HG03039 (cell line): ENCODE data around the gene SMLR1.

ENCODE experiments used
- ATAC-seq: cut with Tn5 transposase; IDR thresholded peaks from one replicate; pipeline ENCODE4 v1.9.1; 2021; ENCODE audit warnings: mild to moderate bottlenecking, moderate library complexity; ENCODE audit not compliant: unreplicated experiment

Gene SMLR1

DNA sequence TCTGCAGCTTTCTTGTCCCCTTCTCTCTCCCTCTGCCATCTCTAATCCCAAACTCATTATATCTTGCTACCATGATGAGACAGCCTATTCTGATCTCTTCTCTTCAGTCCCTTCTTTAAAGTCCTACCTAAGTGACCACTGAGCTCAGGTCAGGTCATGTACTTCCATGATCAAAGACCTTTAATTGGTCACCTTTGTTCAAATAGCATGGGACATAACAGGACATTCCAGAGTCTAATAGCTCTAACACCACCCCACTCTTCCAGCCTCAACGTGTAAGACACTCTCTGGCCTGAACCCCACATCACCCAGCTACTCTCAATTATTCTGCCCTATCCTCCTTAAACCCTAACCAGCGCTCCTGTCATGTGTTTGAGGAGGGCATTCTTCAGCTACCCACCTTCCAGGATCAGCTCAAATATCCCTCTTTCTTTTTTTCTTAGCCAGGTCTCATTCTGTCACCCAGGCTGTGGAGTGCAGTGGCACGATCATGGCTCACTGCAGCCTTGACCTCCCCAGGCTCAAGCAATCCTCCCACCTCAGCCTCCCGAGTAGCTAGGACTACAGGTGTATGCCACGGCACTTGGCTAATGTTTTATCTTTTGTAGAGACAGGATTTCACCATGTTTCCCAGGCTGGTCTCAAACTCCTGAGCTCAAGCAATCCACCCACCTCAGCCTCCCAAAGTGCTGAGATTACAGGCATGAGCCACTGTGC is 2.1 kb upstream of the SMLR1 start:
- ATAC-seq = no peak

- ATAC-seq = no peak
Observed at GRCh38 chr6:130825772-130826441, 1.3 kb upstream of the SMLR1 start.

GRCh38 chr6:130826442-130827246 is 562 bp upstream of the SMLR1 start:
- no peak for ATAC-seq

- ATAC-seq = no peak
Observed at GRCh38 chr6:130829333-130829910, 2.2 kb downstream of the SMLR1 start.

DNA sequence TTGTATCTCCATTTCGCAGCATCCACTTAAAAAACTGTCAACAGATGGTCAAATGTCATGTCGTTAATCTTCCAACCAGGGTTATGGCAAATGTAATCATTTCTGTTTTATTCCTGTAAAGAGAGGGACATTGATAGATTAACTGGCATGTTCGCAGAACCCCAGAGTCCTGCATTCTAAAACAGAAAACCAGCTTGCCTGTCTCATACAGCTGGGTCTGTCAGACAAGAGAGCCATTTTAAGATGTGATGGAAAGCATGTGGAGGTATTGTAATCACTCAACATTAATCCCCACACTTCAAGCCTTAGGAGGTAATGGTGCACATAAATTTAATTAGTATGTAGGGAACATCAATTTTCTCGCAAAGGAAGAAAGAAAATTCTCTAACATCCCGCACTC is 4.4 kb downstream of the SMLR1 start:
- ATAC-seq = no peak

DNA sequence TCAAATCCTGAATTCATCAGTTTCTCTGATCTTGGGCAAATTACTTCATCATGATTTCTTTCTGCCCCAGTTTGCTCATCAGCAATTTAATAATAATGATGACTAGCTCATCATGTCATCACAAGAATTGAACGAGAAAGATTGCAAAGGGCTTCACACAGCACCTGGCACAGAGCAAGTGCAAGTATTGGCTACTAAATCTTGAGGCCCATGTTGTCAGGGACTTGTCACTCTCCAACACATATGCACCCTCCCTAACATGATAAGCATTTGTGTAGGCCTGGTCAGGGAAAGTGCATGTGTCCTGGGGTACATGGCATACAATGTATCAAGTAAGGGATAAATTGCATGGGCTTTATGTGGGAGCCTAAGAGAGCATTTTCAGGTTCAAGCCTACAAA is 6.4 kb downstream of the SMLR1 start:
- ATAC-seq = no peak

- ATAC-seq = no peak
Observed at GRCh38 chr6:130834482-130835251, 7.5 kb downstream of the SMLR1 start.

GRCh38 chr6:130836055-130836640 is 8.9 kb downstream of the SMLR1 start:
- no peak for ATAC-seq

DNA sequence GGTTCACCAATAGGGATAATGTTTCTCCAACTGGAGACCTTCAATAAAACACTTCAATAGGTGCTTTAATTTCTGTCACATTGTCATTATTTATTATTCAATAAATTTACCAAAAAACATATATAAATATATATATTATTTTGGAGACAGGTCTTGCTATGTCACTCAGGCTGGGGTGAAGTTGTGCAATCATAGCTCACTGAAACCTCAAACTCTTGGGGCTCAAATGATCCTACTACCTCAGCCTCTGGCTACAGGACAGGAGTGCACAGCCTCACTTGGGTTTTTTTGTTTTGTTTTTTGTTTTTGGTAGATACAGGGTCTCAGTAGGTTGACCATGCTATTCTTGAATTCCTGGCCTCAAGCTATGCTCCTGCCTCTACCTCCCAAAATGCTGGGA is 9.9 kb downstream of the SMLR1 start:
- ATAC-seq = no peak

DNA sequence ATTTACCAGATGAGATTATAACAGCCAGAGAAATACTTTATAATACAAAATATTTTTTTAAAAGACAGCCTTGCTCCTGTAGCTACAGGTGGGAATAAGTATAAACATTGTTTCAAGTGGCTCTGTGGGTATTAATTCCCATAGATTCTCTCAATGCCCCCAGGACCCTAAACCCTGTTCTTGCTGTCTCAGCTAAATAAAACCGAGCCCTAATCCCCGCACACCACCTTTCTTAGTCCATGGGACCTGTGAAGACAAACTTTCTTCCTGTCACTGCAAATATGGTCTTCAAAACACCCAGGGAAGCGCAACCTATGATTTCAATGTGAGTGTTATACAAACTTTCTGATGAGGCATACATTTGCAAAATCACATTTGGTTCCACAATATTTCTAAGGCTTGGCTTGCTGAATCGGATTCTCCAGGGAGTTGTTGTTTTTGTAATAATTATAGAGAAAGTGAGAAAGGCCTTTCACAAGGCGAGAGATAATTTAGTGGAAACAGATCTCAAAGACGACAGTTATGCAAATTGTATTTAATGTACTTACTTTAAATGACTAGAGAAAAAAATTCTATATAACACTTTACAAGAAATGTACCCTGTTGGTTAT is 11.1 kb downstream of the SMLR1 start:
- ATAC-seq = no peak

- ATAC-seq = no peak
Observed at GRCh38 chr6:130838951-130839350, 11.7 kb downstream of the SMLR1 start.

GRCh38 chr6:130839379-130839778 is 12.2 kb downstream of the SMLR1 start:
- no peak for ATAC-seq

GRCh38 chr6:130840050-130840449 is 12.8 kb downstream of the SMLR1 start:
- no peak for ATAC-seq

DNA sequence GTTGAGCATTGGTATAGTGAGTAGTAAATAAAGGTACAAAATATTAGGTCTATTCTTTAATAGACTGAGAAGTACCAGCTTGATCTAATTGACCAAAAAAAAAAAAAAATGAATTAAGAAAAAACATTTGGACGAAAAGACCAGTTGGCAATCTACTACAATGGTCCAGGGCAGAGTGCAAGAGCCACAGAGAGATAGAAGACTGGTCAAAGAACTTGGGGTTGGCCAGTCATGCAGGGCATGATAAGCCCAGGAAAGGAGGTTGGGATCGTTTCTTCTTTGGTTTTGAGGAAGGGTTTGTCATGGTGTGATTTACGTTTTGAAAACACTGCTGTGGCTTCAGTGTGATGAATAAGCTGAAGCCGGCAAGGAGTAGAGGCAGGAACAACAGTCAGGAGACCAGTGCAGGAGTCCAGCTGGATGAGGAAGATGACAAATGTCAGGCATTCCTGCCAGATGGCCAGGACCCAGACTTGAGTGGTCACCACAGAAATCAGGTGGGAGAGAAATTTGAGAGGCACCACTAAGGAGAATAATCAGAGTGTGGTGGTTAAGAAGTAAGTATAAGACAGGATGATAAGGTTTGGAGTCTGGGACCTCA is 14.0 kb downstream of the SMLR1 start:
- no peak for ATAC-seq

DNA sequence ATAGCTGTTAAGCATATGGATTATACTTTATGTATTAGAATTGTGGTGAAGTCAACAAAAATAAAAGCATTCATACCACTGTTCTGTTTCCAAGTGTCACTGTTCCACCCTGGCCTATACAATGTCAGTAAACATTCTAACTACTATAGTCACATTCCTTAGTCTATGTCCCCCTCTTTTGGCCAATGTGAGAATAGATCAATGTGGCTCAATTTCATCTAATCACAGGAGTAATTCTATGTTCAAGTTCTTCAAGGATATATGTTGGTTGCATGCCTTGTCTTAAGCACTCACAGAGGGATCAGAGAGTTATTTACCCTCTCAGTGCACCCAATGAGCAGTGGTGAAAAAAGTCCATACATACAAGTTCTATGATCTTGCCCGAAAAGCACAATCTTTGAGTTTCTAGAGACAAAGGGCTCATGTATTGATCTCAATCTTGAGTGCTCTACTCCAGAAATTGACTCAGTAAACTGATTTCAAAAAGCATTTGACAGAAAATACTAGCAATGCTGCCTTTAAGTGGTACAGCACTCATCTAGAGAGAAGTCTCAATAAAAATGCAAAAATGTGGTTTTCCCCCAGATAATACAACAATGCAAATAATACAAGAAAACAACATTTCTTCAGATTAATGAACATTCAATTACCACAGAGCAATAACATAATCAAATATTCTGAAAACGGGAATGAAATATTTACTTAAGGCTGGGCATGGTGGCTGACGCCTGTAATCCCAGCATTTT is 16.5 kb downstream of the SMLR1 start:
- ATAC-seq = peak; percentile 73

- no peak for ATAC-seq
Observed at GRCh38 chr6:130846501-130846900, 19.3 kb downstream of the SMLR1 start.

DNA sequence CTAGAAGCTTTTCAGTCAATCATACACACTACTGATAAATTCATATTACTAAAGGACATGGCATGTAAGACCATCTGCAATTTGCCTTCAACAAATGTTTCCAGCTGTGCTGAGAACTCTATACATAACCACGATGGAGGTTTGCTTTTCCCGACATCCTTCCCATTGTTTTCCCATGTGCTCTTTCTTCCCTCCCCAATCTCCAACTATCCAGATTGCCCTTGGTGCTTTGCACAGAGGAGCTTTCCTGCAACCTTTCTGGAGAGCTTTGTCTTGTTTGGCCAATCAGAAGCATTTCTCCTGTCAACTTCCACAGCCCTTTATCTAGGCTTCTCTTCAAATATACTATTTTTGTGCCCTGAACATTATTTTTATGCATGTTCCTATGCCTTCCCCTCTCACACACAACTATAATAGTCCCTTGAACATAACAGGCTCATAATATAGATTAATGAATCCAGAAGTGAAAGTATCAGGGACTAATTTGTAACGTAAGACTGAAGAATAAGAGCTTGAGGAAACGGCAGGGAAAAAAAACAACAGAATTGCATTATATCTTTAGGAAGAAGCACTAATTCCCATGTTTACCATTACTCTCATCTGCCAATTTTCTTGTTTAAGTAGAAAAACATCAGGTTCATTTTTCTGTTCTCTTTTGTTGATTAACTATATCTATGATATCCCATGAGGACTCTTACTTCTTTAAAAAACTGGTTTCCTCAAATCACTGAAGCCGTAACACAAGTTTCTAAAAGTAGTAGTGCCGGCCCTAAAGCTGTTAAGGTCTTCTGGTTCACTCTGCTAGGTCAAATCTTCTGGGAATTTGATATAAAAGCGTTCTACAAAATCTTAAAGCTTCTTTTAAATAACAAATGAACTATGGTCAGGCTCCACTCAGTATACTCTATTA is 20.1 kb downstream of the SMLR1 start:
- no peak for ATAC-seq

GRCh38 chr6:130848945-130849344 is 21.7 kb downstream of the SMLR1 start:
- peak; percentile 83 for ATAC-seq
